Lung (tissue), 12 donors: ENCODE data around the gene NEU3. TPM values are rescaled to one million over a fixed set of nuclear protein-coding genes. Genes with fewer than 3 reads are reported as not detected.

Source experiments
- ATAC-seq: fragments of 200-7000 bp; cut with Tn5 transposase; one replicate; pipeline ENCODE4 v1.9.1; 2020; ENCODE audit warnings: moderate number of reproducible peaks; ENCODE audit not compliant: insufficient read depth, low FRiP score
- DNase-seq, 3 donors: peaks; one replicate each; pipeline ENCODE4 v3.0.0-alpha.2; 2013 to 2017
- H3K27ac ChIP-seq, 2 donors: one replicate each; pipeline ENCODE4 v1.5.1; 2013; ENCODE audit warnings: mild to moderate bottlenecking in 2 of 2, moderate library complexity in 2 of 2, control low read depth in 1 of 2, inconsistent platforms in 1 of 2, low read depth in 1 of 2, low read length in 1 of 2
- H3K27me3 ChIP-seq, 3 donors: one replicate each; pipeline ENCODE4 v1.5.1; 2013; ENCODE audit warnings: low read length in 2 of 3; ENCODE audit not compliant: control insufficient read depth in 3 of 3, insufficient read depth in 3 of 3
- H3K36me3 ChIP-seq, 4 donors: one replicate each; pipeline ENCODE4 v1.5.1; 2013; ENCODE audit warnings: low read length in 4 of 4, mild to moderate bottlenecking in 1 of 4, moderate library complexity in 1 of 4; ENCODE audit not compliant: control insufficient read depth in 4 of 4, insufficient read depth in 4 of 4
- H3K4me1 ChIP-seq, 5 donors: one replicate each; pipeline ENCODE4 v1.5.1; 2013; ENCODE audit warnings: low read length in 5 of 5, mild to moderate bottlenecking in 2 of 5, moderate library complexity in 1 of 5; ENCODE audit not compliant: control insufficient read depth in 5 of 5, insufficient read depth in 5 of 5
- H3K4me3 ChIP-seq: one replicate; pipeline ENCODE4 v1.5.1; 2013; ENCODE audit warnings: mild to moderate bottlenecking, control low read depth, moderate library complexity
- H3K9ac ChIP-seq, 2 donors: one replicate each; pipeline ENCODE4 v1.5.1; 2013; ENCODE audit warnings: low read length in 2 of 2, control low read depth in 1 of 2; ENCODE audit not compliant: insufficient read depth in 1 of 2
- H3K9me3 ChIP-seq, 4 donors: one replicate each; pipeline ENCODE4 v1.5.1; 2013; ENCODE audit warnings: low read length in 3 of 4, mild to moderate bottlenecking in 1 of 4, moderate library complexity in 1 of 4; ENCODE audit not compliant: control insufficient read depth in 4 of 4, insufficient read depth in 3 of 4
- WGBS, 2 donors: extraction: QIAGEN DNeasy Blood & Tissue Kit; methylation state at CpG; one replicate each; pipeline ENCODE4 v1.1.7; 2013; 5-methylcytosine and 5-hydroxymethylcytosine counted together
- polyA plus RNA-seq, 2 donors: library from polyadenylated mRNA; stranded (reverse); fragments of 200-250 nt; gene quantifications; one replicate each; pipeline ENCODE4 v1.2.1, GENCODE V29; 2013
- total RNA-seq, 2 donors: library from RNA; depleted of rRNA in 1 of 2; stranded (reverse); fragments of >200 nt in 1 of 2; gene quantifications; one replicate each; pipeline ENCODE4 v1.2.1, GENCODE V29; 2014 to 2021
- TF ChIP-seq, protein P1 (sequence below): IDR thresholded peaks from 2 replicates; pipeline ENCODE4 v1.5.1; 2012; ENCODE audit warnings: mild to moderate bottlenecking; ENCODE audit errors: control extremely low read depth, extremely low read depth
- donor health status: control.
- donor health status: control.
- donor health status: Bipolar disorder and iron deficiency.
- donor health status: healthy.
- donor health status: DM: yes; HTN: yes; CAD: no.

Gene NEU3
- total and polyA plus RNA-seq, 4 donors = 4.1 to 13.9 (median 7.9) TPM

DNA sequence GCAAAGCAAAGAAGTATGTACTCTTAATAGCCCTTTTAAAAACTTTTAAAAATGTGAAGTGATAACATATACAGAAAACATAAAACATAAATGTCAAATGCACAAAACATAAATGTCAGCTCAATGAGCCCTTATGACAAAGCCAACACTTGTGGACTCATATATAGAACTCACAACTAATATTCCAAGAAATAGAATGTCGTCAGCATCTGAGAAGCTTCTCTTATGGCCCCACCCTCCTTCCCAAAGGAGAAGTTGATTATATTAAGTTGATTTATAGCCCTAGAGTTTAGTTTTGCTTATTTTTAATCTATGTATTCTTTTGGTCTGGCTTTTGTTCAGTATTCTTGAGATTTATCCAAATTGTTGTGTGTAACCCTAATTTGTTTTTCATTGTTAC lies 13.8 kb downstream of the NEU3 start:
- Histone ChIP-seq H3K4me1 (no peaks in the 10 kb centered on the region), H3K36me3 (peaks cover 9 to 15% (median 13%) of the 10 kb centered on the region in 4 donors), H3K9me3 (no peaks in the 10 kb centered on the region), H3K27me3 (no peaks in the 10 kb centered on the region), H3K4me3 (no peak overlapping the region), H3K9ac (no peak overlapping the region), H3K27ac (no peak overlapping the region)
- TF ChIP-seq, protein P1, sequence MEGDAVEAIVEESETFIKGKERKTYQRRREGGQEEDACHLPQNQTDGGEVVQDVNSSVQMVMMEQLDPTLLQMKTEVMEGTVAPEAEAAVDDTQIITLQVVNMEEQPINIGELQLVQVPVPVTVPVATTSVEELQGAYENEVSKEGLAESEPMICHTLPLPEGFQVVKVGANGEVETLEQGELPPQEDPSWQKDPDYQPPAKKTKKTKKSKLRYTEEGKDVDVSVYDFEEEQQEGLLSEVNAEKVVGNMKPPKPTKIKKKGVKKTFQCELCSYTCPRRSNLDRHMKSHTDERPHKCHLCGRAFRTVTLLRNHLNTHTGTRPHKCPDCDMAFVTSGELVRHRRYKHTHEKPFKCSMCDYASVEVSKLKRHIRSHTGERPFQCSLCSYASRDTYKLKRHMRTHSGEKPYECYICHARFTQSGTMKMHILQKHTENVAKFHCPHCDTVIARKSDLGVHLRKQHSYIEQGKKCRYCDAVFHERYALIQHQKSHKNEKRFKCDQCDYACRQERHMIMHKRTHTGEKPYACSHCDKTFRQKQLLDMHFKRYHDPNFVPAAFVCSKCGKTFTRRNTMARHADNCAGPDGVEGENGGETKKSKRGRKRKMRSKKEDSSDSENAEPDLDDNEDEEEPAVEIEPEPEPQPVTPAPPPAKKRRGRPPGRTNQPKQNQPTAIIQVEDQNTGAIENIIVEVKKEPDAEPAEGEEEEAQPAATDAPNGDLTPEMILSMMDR = no peak
- 83 to 89% methylated on average over 1 of the region's 1 CpG for WGBS, 2 donors
- no peak for ATAC-seq
- no peak for DNase-seq

DNA sequence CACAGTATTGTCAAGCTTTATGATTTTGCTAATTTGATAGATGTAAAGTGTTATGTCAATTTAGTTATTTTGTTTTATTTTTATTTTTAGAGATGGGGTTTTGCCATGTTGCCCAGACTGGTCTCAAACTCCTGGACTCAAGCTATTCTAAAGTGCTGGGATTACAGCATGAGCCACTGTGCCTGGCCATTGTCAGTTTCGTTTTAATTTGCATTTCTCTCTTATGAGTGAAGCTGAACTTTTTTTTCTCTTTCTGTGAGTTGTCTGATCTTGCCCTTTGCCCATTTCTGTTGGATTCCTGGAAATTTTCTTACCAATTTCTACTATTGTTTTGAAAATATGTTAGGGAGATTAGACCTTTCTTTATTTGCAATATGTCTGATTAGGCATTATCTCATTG lies 15.5 kb downstream of the NEU3 start:
- Histone ChIP-seq H3K9me3 (no peaks in the 10 kb centered on the region), H3K9ac (no peak overlapping the region), H3K4me1 (no peaks in the 10 kb centered on the region), H3K27me3 (no peaks in the 10 kb centered on the region), H3K4me3 (no peak overlapping the region), H3K36me3 (peaks cover 13 to 18% (median 16%) of the 10 kb centered on the region in 4 donors), H3K27ac (no peak overlapping the region)
- TF ChIP-seq, protein P1 = no peak
- DNase-seq (no peak), ATAC-seq (no peak)
- 91 to 100% methylated on average over 1 of the region's 1 CpG for WGBS, 2 donors

DNA sequence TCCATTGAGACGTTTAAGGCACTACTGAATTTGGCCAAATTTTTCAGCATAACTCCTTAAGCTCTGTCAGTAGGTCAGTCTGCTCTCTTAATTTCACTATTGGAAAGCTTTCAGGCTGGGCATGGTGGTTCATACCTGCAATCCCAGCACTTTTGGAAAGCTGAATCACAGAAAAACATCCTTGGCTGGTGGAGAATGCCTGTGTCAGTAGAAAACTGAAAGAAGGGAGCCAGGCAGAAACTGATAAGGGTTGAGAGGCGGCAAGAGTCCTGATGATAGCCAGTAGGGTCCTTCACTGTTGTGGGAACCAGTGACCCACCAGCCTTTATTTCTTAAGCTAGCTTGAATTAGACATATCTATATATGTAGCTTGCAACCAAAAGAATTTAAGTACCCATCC lies 22.6 kb downstream of the NEU3 start:
- H3K4me1 ChIP-seq = peaks cover 0 to 9% (median 0%) of the 10 kb centered on the region in 5 donors
- H3K27ac ChIP-seq = no peak overlapping the region
- H3K9ac ChIP-seq = no peak overlapping the region
- peaks cover 9 to 20% (median 12%) of the 10 kb centered on the region in 4 donors for H3K36me3 ChIP-seq
- TF ChIP-seq, protein P1 = no peak
- DNase-seq = no peak
- 87 to 92% methylated on average over 2 of the region's 2 CpGs for WGBS, 2 donors
- no peak overlapping the region for H3K4me3 ChIP-seq
- no peak for ATAC-seq
- H3K9me3 ChIP-seq = peaks cover 0 to 2% (median 0%) of the 10 kb centered on the region in 4 donors
- no peaks in the 10 kb centered on the region for H3K27me3 ChIP-seq

DNA sequence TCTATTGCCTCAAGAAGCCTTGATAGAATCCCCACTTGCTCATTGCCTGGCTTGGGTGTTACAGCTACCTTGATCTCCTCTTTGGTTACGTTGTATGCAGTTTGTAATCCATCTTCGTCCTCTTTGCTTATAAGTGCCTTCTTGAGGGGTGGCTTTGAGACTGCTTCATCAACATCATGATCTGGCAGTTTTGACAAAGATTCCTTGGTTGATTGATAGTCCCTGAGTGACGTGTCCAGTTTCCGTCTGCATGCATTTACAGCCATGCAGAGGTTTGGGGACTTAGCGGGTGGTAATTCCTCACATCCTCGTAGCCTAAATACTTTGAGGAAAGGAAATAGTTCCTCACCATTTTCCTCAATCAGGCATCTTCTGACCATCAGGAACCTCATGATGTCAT lies 23.1 kb downstream of the NEU3 start:
- no peak for ATAC-seq
- Histone ChIP-seq H3K4me1 (peaks cover 0 to 9% (median 0%) of the 10 kb centered on the region in 5 donors), H3K27me3 (no peaks in the 10 kb centered on the region), H3K9me3 (peaks cover 0 to 2% (median 0%) of the 10 kb centered on the region in 4 donors), H3K27ac (no peak overlapping the region), H3K9ac (no peak overlapping the region), H3K4me3 (no peak overlapping the region), H3K36me3 (peaks cover 5 to 16% (median 10%) of the 10 kb centered on the region in 4 donors)
- WGBS, 2 donors = 92% methylated on average over 6 of the region's 6 CpGs
- no peak for DNase-seq
- TF ChIP-seq, protein P1 = no peak
